NCI-H774 (cell line): Measurements from ENCODE around the gene IFNAR1.
"Not testable (repeated sequence)": the region's sequence is repeated elsewhere in the genome, so short reads cannot be mapped to it uniquely, and the experiment has no call there.

Experiments
- DNase-seq: peaks from one replicate; lab custom pipeline; 2025; lab: John Stamatoyannopoulos, UW

IFNAR1 gene

DNA sequence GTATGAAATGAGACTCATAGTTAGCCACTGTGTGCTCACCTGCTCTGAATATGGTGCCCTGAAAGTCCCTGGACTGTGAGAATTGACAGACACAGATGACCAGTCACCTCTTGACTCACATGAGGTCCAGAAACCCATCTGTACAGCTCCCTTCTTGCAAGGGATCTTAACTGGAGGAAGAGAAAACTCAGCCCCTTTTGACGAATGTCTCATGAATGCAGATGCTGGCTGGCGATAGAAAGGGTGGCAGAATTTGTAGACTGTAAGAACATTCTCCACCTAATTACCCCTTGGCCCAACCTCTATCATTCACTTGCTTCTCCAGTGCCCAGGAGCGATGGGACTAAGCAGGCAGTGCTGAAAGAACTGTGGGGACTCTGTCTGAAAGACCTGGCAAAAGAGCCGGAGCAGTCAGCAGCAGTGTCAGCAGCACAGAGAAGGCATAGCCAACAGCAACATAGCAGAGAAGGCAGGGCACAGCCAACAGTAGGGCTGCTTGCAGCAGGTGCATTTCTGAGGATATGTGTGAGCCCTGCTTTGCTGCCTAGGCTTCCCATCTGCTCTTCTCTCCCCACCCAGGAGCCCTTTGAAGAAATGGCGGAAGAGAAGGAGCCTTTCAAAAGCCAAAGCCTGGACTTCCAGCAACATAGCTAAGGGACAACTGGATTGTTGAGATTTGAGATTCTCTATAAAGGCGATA is 52.6 kb downstream of the IFNAR1 start:
- DNase-seq: no peak

DNA sequence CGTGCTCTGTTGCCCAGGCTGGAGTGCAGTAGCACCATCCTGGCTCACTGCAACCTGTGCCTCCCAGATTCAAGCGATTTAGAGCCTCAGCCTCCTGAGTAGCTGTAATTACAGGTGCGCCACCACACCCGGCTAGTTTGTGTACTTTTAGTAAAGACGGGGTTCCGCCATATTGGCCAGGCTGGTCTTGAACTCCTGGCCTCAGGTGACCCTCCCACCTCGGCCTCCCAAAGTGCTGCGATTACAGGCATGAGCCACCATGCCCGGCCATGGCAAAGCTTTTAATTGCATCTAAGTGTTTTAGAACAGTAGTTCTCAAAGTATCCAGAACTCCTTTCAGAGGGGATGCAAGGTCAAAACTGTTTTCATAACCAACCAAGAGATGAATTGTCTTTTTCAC is 53.3 kb downstream of the IFNAR1 start:
- DNase-seq: no peak

DNA sequence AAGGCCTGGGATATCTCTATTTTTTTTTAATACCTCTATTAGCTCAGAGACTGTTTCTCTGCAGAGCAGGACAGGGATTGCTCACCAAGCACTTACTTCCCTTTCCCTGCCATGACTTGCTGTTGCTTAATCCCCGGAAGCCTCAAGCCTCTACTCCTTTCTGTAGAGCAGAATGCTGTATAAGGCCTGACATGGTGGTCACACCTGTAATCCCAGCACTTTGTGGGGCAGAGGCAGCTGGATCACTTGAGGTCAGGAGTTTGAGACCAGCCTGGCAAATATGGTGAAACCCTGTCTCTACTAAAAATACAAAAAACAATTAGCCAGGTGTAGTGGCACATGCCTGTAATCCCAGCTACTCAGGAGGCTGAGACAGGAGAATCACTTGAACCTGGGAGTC is 55.2 kb downstream of the IFNAR1 start:
- DNase-seq: not testable (repeated sequence)

DNA sequence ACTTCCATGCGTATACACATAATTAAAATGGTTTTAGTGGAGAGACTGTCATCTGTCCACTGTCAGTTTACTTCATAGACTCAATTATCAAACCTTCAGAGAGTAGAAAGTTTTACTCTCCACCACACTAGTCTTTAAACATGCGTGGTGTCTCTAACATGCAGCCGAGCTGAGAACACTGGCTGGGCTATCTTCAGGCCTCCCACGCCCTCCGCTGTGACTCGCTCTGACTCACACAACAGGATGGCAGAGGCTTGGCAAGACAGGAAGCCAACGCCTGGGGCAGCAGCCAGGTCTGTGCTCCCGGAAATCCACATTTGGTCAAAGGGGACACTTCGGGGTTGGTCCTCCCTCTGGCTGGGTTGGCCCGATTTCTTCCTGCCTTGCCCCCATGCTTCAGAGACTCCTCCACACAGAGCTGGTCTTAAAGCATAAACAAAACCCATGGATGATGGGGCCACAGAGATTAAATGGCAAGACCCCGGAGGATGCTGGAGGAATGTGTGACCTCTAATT is 55.8 kb downstream of the IFNAR1 start:
- no peak for DNase-seq

DNA sequence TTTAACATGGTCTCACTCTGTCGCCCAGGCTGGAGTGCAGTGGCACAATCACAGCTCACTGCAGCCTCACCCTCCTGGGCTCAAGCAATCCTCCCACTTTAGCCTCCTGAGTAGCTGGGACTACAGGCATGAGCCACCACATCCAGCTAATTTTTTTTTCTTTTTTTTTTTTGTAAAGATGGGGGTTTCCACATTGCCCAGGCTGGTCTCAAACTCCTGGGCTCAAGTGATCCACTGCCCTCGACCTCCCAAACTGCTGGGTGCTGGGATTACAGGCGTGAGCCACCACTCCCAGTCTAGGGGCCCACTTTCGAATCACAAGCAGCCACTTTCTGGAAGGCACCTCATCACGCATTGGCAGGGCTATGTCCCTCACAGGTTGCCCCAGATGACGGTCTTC is 56.6 kb downstream of the IFNAR1 start:
- DNase-seq: not testable (repeated sequence)

DNA sequence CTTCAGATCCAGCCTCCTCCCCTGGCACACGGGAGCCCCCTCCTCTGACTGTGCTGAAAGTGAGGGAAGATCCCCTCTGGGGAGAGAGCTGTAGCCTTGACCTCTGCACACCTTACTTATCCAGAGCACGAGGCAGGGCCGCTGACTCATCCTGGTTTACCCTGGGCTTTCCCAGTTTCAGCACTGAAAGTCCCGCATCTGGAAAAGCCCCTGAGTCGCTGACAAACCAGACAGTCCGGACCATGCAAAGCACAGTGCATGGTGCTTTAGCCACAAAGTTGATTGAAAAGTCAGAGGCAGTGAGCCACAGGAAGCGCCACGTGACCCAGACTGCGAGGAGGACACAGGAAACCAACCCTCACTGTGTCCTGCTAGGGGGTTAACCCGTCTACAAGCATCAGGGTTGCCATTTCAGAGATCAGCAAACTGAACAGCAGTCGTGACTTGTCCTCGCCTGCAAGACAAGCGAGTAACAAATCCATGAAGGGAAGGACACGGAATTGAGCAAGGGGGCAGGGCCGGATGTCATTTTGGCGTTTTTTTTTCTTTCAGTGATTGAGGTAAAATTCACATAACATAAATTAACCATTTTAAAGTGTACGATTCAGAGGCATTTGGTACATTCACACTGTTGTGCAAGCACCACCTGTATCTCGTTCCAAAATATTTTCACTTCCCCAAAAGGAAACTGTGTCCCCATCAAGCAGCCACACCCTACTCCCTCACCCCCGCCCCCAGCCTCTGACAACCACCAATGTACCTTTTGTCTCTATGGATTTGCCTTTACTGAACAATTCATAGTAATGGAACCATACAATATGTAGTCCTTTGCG is 58.5 kb downstream of the IFNAR1 start:
- no peak for DNase-seq

DNA sequence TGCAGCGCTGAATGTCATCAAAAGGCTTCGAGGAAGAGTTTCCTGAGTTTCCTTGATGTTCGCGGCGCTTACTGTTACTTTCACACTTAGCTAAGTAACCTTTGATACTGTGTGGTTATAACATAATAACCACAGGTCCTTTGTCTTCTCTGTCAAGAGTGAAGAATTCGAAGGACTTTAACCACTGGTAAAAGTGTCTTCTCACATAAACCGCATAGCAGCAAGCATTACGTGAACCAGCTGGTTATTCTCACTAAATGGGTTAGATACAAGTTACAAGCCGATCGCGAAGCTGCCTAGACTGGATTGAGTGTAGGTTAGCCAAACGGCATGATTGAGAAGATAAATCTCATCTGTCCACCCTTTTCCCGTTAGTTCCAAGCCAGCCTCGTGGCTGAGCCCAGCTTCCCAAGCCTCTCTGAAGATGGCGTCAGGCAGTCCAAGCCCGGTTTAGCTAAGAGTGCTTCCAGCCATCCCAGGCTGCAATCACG is 60.1 kb downstream of the IFNAR1 start:
- DNase-seq: no peak

DNA sequence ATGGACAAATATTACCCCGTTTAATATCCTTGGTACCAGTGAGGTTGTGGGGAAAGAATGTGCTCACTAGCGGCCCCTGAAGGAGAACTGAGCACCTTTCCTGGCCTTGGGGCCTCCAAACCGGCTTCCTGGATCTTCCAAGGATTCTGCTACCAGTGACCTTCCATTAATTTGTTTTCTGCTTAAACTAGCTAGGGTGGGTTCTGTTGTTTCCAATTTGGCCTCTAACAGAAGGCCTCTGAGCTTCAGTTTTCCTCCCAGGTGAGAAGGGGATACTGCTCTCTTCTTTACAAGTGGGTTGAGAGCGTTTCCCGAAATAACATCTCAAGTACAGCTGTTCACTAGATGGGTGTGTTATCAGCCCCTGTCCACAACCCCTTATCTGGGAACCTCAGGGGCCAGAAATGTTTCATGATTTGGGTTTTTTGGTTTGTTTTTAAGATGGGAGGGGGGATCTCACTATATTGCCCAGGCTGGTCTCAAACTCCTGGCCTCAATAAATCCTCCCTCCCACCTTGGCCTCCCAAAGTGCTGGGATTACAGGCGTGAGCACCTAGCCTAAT is 61.5 kb downstream of the IFNAR1 start:
- DNase-seq: no peak

DNA sequence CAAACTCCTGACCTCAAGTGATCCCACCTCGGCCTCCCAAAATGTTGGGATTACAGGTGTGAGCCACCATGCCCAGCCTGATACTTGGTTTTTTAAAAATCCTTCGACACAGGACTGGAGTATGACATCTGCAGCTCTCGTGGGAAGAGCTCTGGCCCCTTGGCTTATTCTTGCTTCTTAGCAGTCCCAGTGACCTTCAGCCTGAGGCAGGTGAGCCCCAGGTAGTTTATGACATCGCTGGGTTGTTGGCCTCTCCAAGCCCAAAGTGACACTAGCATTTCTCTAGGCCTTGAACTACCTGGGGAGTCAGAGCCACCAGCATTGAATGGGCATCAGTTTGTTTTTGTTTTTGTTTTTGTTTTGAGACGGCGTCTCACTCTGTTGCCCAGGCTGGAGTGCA is 62.5 kb downstream of the IFNAR1 start:
- DNase-seq: no peak

DNA sequence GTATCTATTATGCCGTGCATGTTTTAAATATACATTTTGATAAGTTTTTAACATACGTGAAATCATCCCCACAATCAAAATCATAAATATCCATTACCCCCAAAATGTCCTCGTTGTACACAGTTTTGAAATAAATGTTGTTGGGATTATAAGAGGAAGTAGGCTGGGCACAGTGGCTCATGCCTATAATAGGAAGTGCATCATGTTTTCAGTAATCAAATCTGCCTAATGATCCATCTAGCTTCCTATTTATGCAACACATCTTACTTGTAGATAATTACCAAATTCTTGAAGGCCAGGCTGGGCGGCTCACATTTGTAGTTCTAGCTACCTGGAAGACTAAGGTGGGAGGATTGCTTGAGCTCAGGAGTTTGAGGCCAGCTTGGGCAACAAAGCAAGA is 63.4 kb downstream of the IFNAR1 start:
- DNase-seq: no peak

DNA sequence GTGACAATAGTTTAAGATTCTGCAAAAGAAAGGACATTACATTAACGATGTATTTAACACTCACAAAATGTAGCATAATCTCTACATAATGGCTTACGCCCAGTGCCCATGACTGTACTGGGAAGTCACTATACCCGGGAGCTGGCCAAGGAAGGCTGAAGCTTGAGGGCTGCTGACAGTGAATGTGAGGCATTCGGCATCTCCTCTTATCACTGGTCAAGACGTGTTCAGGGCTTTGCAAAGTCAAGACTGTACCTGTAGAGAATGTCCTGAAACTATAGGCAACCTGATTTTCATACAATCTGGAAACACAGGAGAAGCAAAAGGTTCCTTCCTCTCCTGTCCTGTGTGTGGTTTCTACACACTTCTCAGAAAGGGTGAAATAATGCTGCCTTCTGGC is 65.7 kb downstream of the IFNAR1 start:
- DNase-seq: no peak

DNA sequence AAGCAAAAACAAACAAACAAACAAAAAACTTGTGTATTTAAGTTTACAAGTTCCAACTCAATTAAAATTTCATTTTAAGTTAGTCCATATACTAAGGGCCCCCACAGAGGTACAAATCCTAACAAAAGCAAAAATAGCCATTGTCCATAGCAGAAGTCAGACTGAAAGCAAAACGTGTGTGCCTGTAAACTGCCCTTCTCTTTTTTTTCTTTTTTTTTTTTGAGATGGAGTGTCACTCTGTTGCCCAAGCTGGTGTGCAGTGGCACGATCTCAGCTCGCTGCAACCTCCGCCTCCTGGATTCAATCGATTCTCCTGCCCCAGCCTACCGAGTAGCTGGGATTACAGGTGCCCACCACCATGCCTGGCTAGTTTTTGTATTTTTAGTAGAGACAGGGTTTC is 66.9 kb downstream of the IFNAR1 start:
- no peak for DNase-seq

DNA sequence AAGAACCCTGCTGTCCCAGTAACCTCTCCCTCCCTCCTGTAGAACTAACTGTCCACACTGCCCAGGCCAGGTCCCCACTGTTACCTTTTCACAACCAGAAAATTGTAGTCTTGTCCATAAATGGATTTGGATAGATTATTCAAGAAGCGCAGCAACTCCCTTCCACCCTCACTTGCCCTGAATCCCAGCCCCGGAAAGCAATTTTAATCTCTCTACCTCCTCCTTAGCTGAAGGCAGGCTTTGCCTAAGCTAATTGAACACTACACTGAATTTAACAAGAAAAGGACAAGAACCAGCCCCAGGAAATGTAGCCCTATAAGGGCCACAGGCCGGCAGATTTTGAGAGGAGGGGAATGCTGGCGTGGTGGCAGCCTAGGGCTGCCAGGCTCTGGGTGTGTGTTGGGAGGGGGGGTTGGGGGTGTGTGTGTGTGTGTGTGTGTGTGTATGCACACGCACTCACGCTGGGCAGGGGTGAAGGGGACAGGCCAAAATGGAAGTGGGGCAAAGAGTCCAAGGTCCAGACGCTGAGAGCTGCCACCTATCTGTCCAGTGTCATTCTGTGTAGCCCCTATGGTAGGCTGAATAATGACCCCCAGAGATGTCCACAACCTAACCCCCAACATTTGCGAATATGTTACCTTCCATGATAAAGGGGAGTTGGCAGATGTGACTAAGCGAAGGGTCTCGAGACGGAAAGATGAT is 67.7 kb downstream of the IFNAR1 start:
- no peak for DNase-seq

DNA sequence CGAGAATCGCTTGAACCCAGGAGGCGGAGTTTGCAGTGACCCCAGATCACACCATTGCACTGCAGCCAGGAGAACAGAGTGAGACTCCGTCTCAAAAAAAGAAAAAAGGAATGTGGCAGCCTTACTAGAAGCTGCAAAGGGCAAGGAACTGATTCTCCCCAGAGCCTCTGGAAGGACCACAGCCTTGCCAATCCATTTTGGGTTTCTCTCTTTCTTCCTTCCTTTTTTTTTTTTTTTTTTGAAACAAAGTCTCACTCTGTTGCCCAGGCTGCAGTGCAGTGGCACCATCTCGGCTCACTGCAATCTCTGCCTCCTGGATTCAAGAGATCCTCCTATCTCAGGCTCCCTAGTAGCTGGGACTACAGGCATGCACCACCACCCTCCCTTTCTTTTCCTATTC is 68.6 kb downstream of the IFNAR1 start:
- DNase-seq: no peak

DNA sequence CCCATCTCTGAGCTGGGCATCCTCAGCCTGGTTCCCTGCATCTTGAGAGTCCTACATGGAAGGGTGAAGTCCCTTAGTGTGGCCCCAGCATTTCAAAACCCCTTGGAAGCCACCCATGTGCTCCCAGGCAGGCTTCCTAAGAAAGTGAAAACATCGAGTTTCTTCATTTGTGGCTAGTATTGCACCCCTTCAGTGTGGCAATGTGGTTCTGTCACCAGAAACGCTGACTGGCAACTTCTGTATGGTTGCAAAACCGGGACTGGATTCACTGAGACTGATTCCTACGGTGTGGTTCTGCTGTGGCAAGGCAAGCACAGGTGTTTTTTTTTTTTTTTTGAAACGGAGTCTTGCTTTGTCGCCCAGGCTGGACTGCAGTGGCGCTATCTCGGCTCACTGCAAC is 69.5 kb downstream of the IFNAR1 start:
- no peak for DNase-seq

DNA sequence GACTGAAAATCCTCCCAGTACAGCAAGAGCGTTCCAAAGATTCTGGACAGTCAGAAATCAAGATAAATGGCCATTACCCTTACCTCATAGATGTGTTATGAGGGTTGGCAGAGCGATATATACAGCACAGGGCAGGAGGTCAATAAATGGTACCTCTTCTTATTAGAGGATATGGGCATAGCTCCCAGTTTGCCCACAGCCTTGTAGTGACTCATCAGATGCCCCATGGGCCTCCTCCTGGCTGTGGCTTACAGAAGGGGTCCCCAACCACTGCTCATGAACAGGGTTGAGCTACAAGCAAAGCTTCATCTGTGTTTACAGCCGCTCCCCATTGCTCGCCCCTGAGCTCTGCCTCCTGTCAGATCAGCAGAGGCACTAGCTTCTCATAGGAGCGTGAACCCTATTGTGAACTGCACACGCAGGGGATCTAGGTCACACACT is 71.1 kb downstream of the IFNAR1 start:
- DNase-seq: no peak

DNA sequence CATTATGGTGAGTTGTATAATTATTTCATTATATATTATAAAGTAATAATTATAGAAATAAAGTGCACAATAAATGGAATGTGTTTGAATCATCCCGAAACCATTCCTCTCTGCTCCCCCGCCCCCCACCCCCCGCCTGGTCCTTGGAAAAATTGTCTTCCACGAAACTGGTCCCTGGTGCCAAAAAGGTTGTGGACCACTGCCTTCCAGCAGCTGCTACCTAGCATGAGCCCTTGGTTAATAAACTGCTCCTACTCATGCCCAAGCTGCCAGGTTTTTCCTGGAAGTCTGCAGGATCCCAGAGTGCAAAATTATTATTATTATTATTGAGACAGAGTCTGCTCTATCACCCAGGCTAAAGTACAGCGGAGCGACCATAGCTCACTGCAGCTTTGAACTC is 71.7 kb downstream of the IFNAR1 start:
- no peak for DNase-seq

DNA sequence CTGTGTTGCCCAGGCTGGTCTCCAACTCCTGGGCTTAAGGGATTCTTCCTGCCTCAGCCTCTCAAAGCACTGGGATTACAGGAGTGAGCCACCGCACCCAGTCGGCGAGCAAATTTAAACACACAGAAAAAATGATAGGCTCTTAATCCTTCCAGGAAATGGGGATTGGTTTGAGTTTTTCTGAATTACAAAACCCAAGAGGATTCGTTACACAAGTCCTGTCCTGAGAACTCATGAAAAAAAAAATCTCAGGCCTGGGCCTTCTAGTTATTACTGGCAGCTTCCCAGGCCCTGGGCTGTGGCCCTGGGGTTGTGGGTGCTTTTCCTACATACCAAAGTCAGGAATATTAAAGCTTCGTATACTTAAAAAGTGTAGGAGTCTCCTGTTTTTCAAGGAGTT is 72.2 kb downstream of the IFNAR1 start:
- DNase-seq: no peak

DNA sequence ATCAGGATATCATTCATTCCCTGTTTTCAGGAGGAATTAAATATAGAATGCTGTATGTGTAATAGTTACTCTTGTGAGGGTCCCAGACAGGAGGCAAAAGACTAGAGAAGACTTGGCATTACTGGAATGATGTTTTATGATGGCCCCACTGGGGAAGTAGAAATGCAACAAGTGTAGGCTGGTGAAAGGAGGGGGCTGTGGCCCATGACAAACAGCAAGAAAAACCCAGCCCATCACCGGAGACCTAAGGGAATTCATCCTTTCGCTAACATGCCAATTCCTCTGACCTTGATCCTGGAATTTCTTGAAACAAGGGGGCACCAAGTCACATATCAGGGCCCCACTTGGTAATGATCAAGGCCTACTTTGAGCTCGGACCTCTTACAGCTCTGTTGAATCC is 72.9 kb downstream of the IFNAR1 start:
- no peak for DNase-seq

DNA sequence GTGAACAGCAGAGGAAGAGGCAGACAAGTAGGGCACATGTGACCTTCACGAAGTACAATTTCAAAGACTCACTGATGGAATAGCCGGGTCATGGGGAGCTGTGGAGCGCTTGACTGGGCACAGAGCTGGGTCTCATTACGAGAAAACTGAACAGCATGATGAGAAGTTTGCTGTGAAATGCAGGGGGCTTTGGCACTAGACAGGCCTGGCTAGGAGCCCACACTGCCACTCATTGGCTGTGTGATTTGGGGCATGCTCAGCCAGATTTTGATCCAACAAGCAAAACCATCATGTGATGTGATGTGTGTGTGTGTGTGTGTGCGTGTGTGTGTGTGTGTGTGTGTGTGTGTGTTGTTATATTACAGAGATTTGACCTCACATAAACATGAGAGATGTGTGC is 73.6 kb downstream of the IFNAR1 start:
- DNase-seq: no peak

DNA sequence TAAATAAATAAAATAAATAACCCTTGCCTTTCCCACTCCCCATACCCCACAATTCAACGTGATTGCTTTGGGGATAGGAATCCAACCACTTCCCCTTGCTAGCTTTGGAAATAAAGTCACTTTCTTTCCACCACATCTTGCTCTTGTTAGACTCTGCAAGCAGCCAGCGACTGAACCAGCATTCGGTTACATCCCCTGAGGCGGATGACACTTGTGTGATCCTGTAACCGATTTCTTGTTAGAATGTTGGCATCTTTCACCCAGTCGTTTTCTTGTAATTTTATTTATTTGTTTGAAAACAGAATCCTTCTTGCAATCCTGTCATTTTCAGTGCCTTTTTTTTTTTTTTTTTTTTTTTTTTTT is 76.8 kb downstream of the IFNAR1 start:
- DNase-seq: no peak
